Measurements from ENCODE around the gene C17orf100.

GRCh38 chr17:6684881-6685767 lies 33.6 kb downstream of the C17orf100 start:
- TF ChIP-seq CTCF (IDR thresholded peaks at IDR 0.05) (no peak), POLR2AphosphoS5 (IDR thresholded peaks at IDR 0.05) (no peak), POLR2A (IDR thresholded peaks at IDR 0.05) (no peak)

Data from suprapubic skin (tissue), 4 donors.